Panc1 (cell line): Measurements from ENCODE around the gene SMARCA2. TPM values are rescaled to one million over a fixed set of nuclear protein-coding genes. Genes with fewer than 3 reads are reported as not detected.

Source experiments
- ATAC-seq: fragments of 200-7000 bp; cut with Tn5 transposase; 2 replicates; pipeline ENCODE4 v1.9.1; 2020; ENCODE audit warnings: mild to moderate bottlenecking, moderate library complexity
- BruUV-seq: library from RNA; stranded (reverse); fragments of 400-500 nt; replicated peaks from 2 replicates; lab custom pipeline; 2021; lab: Mats Ljungman, UMichigan
- CTCF ChIA-PET: fragments of 300-600 bp; sonication (Branson Sonifier 250); formaldehyde crosslinking; loops from one replicate; lab custom pipeline; 2022; ENCODE audit warnings: antibody characterized with exemption; lab: Charles Lee
- POLR2A ChIA-PET: fragments of 300-600 bp; sonication (Branson Sonifier 250); formaldehyde crosslinking; loops from one replicate; lab custom pipeline; 2022; ENCODE audit warnings: antibody characterized with exemption; lab: Charles Lee
- DNase-seq: peaks from one replicate; pipeline ENCODE4 v3.0.0-alpha.2; 2010; ENCODE audit warnings: low read depth, low spot score
- H3K27ac ChIP-seq: 2 replicates; pipeline ENCODE4 v1.5.1; 2011; ENCODE audit warnings: mild to moderate bottlenecking, low read length, inconsistent platforms
- H3K27me3 ChIP-seq: fragments of 200-500 bp; sonication (Bioruptor generic); 2 replicates; pipeline ENCODE4 v1.6.0; 2014; ENCODE audit warnings: low read length, inconsistent platforms; ENCODE audit not compliant: control insufficient read depth, insufficient read depth
- H3K36me3 ChIP-seq: fragments of 200-500 bp; sonication (Bioruptor generic); 2 replicates; pipeline ENCODE4 v1.5.1; 2014; ENCODE audit warnings: inconsistent platforms, mild to moderate bottlenecking, low read length, moderate library complexity; ENCODE audit not compliant: control insufficient read depth, insufficient read depth
- H3K4me1 ChIP-seq: 2 replicates; pipeline ENCODE4 v1.5.1; 2011; ENCODE audit warnings: inconsistent platforms, mild to moderate bottlenecking, low read length, moderate library complexity; ENCODE audit not compliant: control insufficient read depth, insufficient read depth
- H3K4me3 ChIP-seq, 2 experiments: 2 replicates each; pipeline ENCODE4 v1.5.1; 2011 to 2012; ENCODE audit warnings: low read depth in 2 of 2, low read length in 2 of 2, mild to moderate bottlenecking in 2 of 2, inconsistent platforms in 1 of 2, moderate library complexity in 1 of 2
- H3K9me3 ChIP-seq: fragments of 200-500 bp; sonication (Bioruptor generic); 2 replicates; pipeline ENCODE4 v1.5.1; 2014; ENCODE audit warnings: low read depth, mild to moderate bottlenecking, inconsistent platforms, low read length, moderate library complexity; ENCODE audit not compliant: control insufficient read depth, insufficient read depth
- CTCF ChIP-seq: fragments of 450-650 bp; IDR thresholded peaks from 2 replicates; pipeline ENCODE4 v1.5.1; 2017; ENCODE audit warnings: mild to moderate bottlenecking
- POLR2AphosphoS5 ChIP-seq: IDR thresholded peaks from 2 replicates; pipeline ENCODE4 v1.6.1; 2012; ENCODE audit warnings: mild to moderate bottlenecking, low read depth, low read length, moderate library complexity
- REST ChIP-seq, 2 experiments: IDR thresholded peaks; 2 replicates each; pipeline ENCODE4 v1.6.1; 2011 to 2012; ENCODE audit warnings: low read depth in 2 of 2, control low read depth in 1 of 2, low read length in 1 of 2, mild to moderate bottlenecking in 1 of 2, moderate library complexity in 1 of 2; ENCODE audit not compliant: insufficient read depth in 1 of 2
- SIN3A ChIP-seq: IDR thresholded peaks from 2 replicates; pipeline ENCODE4 v1.6.1; 2012; ENCODE audit warnings: low read depth, mild to moderate bottlenecking, low read length, moderate library complexity, borderline replicate concordance; ENCODE audit not compliant: insufficient read depth
- TCF7L2 ChIP-seq: IDR thresholded peaks from 2 replicates; pipeline ENCODE4 v1.6.1; 2011; ENCODE audit warnings: mild to moderate bottlenecking, low read depth, low read length, inconsistent platforms
- in situ Hi-C: cut with HindIII; loops from 2 replicates; pipeline ENCODE4 v1.10.0; 2016; ENCODE audit warnings: low sequenced_read_pairs, low pct_unique_long_range_greater_than_20kb
- intact Hi-C: fragments of 100-400 bp; cut with micrococcal nuclease; formaldehyde crosslinking; loops from one replicate; pipeline ENCODE4 v1.10.0; 2022; ENCODE audit not compliant: unreplicated experiment
- total RNA-seq: library from RNA; stranded (reverse); gene quantifications from one replicate; pipeline ENCODE4 v1.2.1, GENCODE V29; 2021; ENCODE audit not compliant: unreplicated experiment

Gene SMARCA2
- total RNA-seq, 1 experiment from 2014 or later, result 13.3 TPM

- ATAC-seq (no peak), DNase-seq (no peak)
- Histone ChIP-seq H3K4me1 (no peaks in the 10 kb centered on the region), H3K36me3 (no peaks in the 10 kb centered on the region), H3K4me3 (no peak overlapping the region), H3K27me3 (no peaks in the 10 kb centered on the region), H3K27ac (no peak overlapping the region), H3K9me3 (no peaks in the 10 kb centered on the region)
- CTCF ChIA-PET, result no interaction called here
- POLR2A ChIA-PET, result no interaction called here
- in situ Hi-C loops (no loop called here), intact Hi-C loops (no loop called here)
- no TSS peak for BruUV-seq
- no peak for TF ChIP-seq POLR2AphosphoS5
- TF ChIP-seq SIN3A, result no peak
- no peak for TF ChIP-seq REST (IDR thresholded peaks at IDR 0.05; ENCODE audit: insufficient read depth in 1 of 2, low read depth in 2 of 2, low read length in 1 of 2)
- no peak for TF ChIP-seq TCF7L2
Observed at GRCh38 chr9:1972672-1973071, 42.5 kb upstream of the SMARCA2 start.

- H3K4me3 ChIP-seq, result no peak overlapping the region
- no peaks in the 10 kb centered on the region for H3K9me3 ChIP-seq
- ATAC-seq (no peak), DNase-seq (no peak)
- intact Hi-C loops, result no loop called here
- in situ Hi-C loops, result no loop called here
- H3K4me1 ChIP-seq, result no peaks in the 10 kb centered on the region
- H3K27ac ChIP-seq, result no peak overlapping the region
- no TSS peak for BruUV-seq
- POLR2A ChIA-PET, result no interaction called here
- CTCF ChIA-PET, result no interaction called here
- no peak for TF ChIP-seq POLR2AphosphoS5
- TF ChIP-seq TCF7L2, result no peak
- no peaks in the 10 kb centered on the region for H3K36me3 ChIP-seq
- H3K27me3 ChIP-seq, result no peaks in the 10 kb centered on the region
Observed at GRCh38 chr9:1977026-1977425, 38.1 kb upstream of the SMARCA2 start.

DNA sequence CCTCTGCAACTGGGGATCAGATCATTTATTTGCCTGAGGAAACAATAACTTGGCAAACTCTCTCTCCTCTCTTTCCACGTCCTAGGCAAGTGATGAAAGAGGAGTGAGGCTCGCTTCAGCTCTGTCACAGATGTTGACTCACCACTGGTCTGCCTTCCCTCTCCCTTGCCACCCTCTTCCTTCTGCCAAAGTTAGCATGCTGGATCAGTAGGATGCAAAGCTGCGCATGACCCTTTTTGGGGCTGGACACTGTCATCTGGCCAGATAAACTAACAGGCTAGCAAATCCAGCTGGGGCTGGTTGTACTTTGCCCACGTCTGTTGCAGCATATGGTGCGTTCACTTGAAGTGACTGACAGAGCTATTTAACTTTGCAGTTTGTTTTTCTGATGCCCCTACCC is 36.2 kb upstream of the SMARCA2 start:
- TF ChIP-seq SIN3A (no peak), CTCF (no peak), REST (IDR thresholded peaks at IDR 0.05; ENCODE audit: insufficient read depth in 1 of 2, low read depth in 2 of 2, low read length in 1 of 2) (no peak), TCF7L2 (no peak), POLR2AphosphoS5 (no peak)
- Histone ChIP-seq H3K27ac (no peak overlapping the region), H3K4me3 (no peak overlapping the region), H3K9me3 (no peaks in the 10 kb centered on the region), H3K27me3 (no peaks in the 10 kb centered on the region), H3K36me3 (no peaks in the 10 kb centered on the region), H3K4me1 (no peaks in the 10 kb centered on the region)
- ATAC-seq, result no peak
- CTCF ChIA-PET, result no interaction called here
- POLR2A ChIA-PET, result no interaction called here
- no peak for DNase-seq
- no TSS peak for BruUV-seq
- intact Hi-C loops (no loop called here), in situ Hi-C loops (no loop called here)
